C4-2B (cell line): ENCODE data around the gene ITGA11.

ENCODE experiments used
- CTCF ChIP-seq: fragments of 450-650 bp; conservative IDR thresholded peaks from 2 replicates; pipeline ENCODE4 v1.5.1; 2017; ENCODE audit warnings: mild to moderate bottlenecking
- ZFX ChIP-seq: fragments of 450-650 bp; IDR thresholded peaks from 2 replicates; pipeline ENCODE4 v1.6.1; 2017

DNA sequence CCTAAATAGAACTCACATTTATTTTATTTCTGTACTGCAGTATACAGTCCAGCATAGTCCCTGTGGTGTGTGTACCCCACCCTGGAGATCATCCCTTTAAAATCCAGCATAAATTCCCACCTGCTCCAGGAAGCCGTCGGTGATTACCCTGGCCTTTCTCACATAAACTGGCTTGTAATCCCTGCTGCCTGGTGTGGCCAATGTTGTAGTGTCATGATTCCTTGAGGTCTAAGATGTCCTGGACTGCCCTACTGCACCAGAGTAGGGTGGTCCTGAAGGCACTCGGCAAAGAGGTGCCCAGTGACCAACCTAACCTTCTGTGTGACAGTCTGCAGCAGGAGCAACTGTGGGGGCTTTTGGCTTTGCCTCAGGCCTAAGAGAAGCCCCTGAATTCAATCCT lies 58.9 kb downstream of the ITGA11 start:
- TF ChIP-seq CTCF (no peak), ZFX (no peak)
